HEK293 (cell line): Measurements from ENCODE around the gene E2F4.
A peak's percentile ranks its signal among the peaks of the same experiment; 100 is the strongest.

ENCODE experiments used
- CTCF ChIA-PET: fragments of 350-600 bp; formaldehyde crosslinking; extraction: SDS; loops from one replicate; lab custom pipeline; 2021; ENCODE audit warnings: antibody characterized with exemption; lab: Yijun Ruan, JAX
- POLR2A ChIA-PET: fragments of 300-600 bp; formaldehyde crosslinking; extraction: SDS; loops from one replicate; lab custom pipeline; 2020; ENCODE audit warnings: antibody characterized with exemption, inconsistent platforms; lab: Yijun Ruan, JAX
- H3K27ac ChIP-seq: fragments of 200-500 bp; sonication (Bioruptor generic); 2 replicates; pipeline ENCODE4 v1.5.1; 2014; ENCODE audit warnings: low read depth, low read length, control low read depth, inconsistent platforms; ENCODE audit errors: extremely low read depth
- H3K36me3 ChIP-seq, 2 experiments: fragments of 200-500 bp in 1 of 2; sonication (Bioruptor generic) in 1 of 2; 1 replicate in 1 of 2; 2 replicates in 1 of 2; pipeline ENCODE4 v1.5.1; 2014 to 2017; ENCODE audit warnings: inconsistent platforms in 2 of 2, low read length in 2 of 2; ENCODE audit not compliant: control insufficient read depth in 2 of 2, insufficient read depth in 1 of 2
- H3K4me1 ChIP-seq: fragments of 200-500 bp; sonication (Bioruptor generic); 2 replicates; pipeline ENCODE4 v1.5.1; 2014; ENCODE audit warnings: mild to moderate bottlenecking, low read length, inconsistent platforms; ENCODE audit not compliant: control insufficient read depth, insufficient read depth
- H3K4me3 ChIP-seq: 2 replicates; pipeline ENCODE4 v1.5.1; 2011; ENCODE audit warnings: low read depth, mild to moderate bottlenecking, control low read depth, low read length, moderate library complexity
- H3K9me3 ChIP-seq: fragments of 200-500 bp; sonication (Bioruptor generic); 2 replicates; pipeline ENCODE4 v1.5.1; 2014; ENCODE audit warnings: low read depth, low read length, inconsistent platforms; ENCODE audit not compliant: control insufficient read depth, insufficient read depth
- GLI2 ChIP-seq: fragments of 450-650 bp; formaldehyde crosslinking; IDR thresholded peaks from 2 replicates; pipeline ENCODE4; 2017; ENCODE audit warnings: missing biosample characterization, missing genetic modification characterization, low read depth, borderline replicate concordance
- IKZF3 ChIP-seq: fragments of 450-650 bp; IDR thresholded peaks from 2 replicates; pipeline ENCODE4 v1.5.0; 2018; ENCODE audit warnings: missing biosample characterization, mild to moderate bottlenecking, missing genetic modification characterization, moderate library complexity
- PRDM10 ChIP-seq: fragments of 450-650 bp; formaldehyde crosslinking; IDR thresholded peaks from 2 replicates; pipeline ENCODE4 v1.5.1; 2016; ENCODE audit warnings: missing biosample characterization, missing genetic modification characterization
- SCRT1 ChIP-seq: fragments of 450-650 bp; formaldehyde crosslinking; IDR thresholded peaks from 2 replicates; pipeline ENCODE4 v1.5.1; 2016; ENCODE audit warnings: missing biosample characterization, missing genetic modification characterization, borderline replicate concordance
- SCRT2 ChIP-seq: fragments of 450-650 bp; formaldehyde crosslinking; IDR thresholded peaks from 2 replicates; pipeline ENCODE4 v1.5.1; 2016; ENCODE audit warnings: missing biosample characterization, missing genetic modification characterization
- TRIM28 ChIP-seq: IDR thresholded peaks from 2 replicates; pipeline ENCODE4 v1.6.1; 2011; ENCODE audit warnings: low read length, control low read depth, borderline replicate concordance
- ZNF132 ChIP-seq: fragments of 450-650 bp; formaldehyde crosslinking; IDR thresholded peaks from 2 replicates; pipeline ENCODE4 v1.5.1; 2017; ENCODE audit warnings: missing biosample characterization, missing genetic modification characterization, borderline replicate concordance
- ZNF16 ChIP-seq: fragments of 450-650 bp; formaldehyde crosslinking; IDR thresholded peaks from 2 replicates; pipeline ENCODE4 v1.5.1; 2016; ENCODE audit warnings: low read depth, missing biosample characterization, missing genetic modification characterization
- ZNF169 ChIP-seq: fragments of 450-650 bp; formaldehyde crosslinking; IDR thresholded peaks from 2 replicates; pipeline ENCODE4 v1.5.1; 2016; ENCODE audit warnings: missing biosample characterization, missing genetic modification characterization
- ZNF248 ChIP-seq: fragments of 450-650 bp; formaldehyde crosslinking; IDR thresholded peaks from 2 replicates; pipeline ENCODE4 v1.5.1; 2017; ENCODE audit warnings: missing biosample characterization, missing genetic modification characterization
- ZNF362 ChIP-seq: fragments of 450-650 bp; formaldehyde crosslinking; IDR thresholded peaks from 2 replicates; pipeline ENCODE4 v1.5.1; 2016; ENCODE audit warnings: missing biosample characterization, missing genetic modification characterization
- ZNF501 ChIP-seq: fragments of 450-650 bp; formaldehyde crosslinking; IDR thresholded peaks from 2 replicates; pipeline ENCODE4 v1.5.1; 2016; ENCODE audit warnings: missing biosample characterization, missing genetic modification characterization
- ZNF514 ChIP-seq: fragments of 450-650 bp; formaldehyde crosslinking; IDR thresholded peaks from 2 replicates; pipeline ENCODE4 v1.5.1; 2016; ENCODE audit warnings: missing biosample characterization, missing genetic modification characterization
- ZNF529 ChIP-seq: fragments of 450-650 bp; formaldehyde crosslinking; IDR thresholded peaks from 2 replicates; pipeline ENCODE4 v1.5.1; 2017; ENCODE audit warnings: missing genetic modification characterization, missing biosample characterization; ENCODE audit not compliant: insufficient replicate concordance
- ZNF530 ChIP-seq: fragments of 450-650 bp; formaldehyde crosslinking; IDR thresholded peaks from 2 replicates; pipeline ENCODE4 v1.5.1; 2016; ENCODE audit warnings: low read depth, missing biosample characterization, missing genetic modification characterization
- ZNF610 ChIP-seq: fragments of 450-650 bp; formaldehyde crosslinking; IDR thresholded peaks from 2 replicates; pipeline ENCODE4 v1.5.1; 2016; ENCODE audit warnings: missing biosample characterization, missing genetic modification characterization, borderline replicate concordance
- ZNF623 ChIP-seq: fragments of 450-650 bp; formaldehyde crosslinking; IDR thresholded peaks from 2 replicates; pipeline ENCODE4 v1.5.1; 2016; ENCODE audit warnings: missing biosample characterization, missing genetic modification characterization
- ZNF777 ChIP-seq: fragments of 450-650 bp; formaldehyde crosslinking; IDR thresholded peaks from 2 replicates; pipeline ENCODE4 v1.5.1; 2017; ENCODE audit warnings: missing biosample characterization, missing genetic modification characterization, borderline replicate concordance
- ZNF792 ChIP-seq: fragments of 450-650 bp; formaldehyde crosslinking; IDR thresholded peaks from 2 replicates; pipeline ENCODE4 v1.5.1; 2016; ENCODE audit warnings: missing biosample characterization, missing genetic modification characterization
- ZSCAN23 ChIP-seq: fragments of 450-650 bp; formaldehyde crosslinking; IDR thresholded peaks from 2 replicates; pipeline ENCODE4 v1.5.1; 2016; ENCODE audit warnings: missing biosample characterization, missing genetic modification characterization
- TF ChIP-seq, protein P1 (sequence below): fragments of 450-650 bp; formaldehyde crosslinking; IDR thresholded peaks from 2 replicates; pipeline ENCODE4 v1.5.1; 2017; ENCODE audit warnings: missing biosample characterization, missing genetic modification characterization

Gene E2F4

GRCh38 chr16:67202956-67203493 lies 11.1 kb downstream of the E2F4 start:
- ChIA-PET POLR2A (interaction anchor here (1.2 kb wide), 1 partner anchor 22 kb away, joined by 6 read pairs; no protein-coding TSS in a partner anchor), CTCF (no interaction called here)
- H3K4me1 ChIP-seq: no peaks in the 10 kb centered on the region
- H3K9me3 ChIP-seq: no peaks in the 10 kb centered on the region
- H3K36me3 ChIP-seq: peaks cover 0 to 65% of the 10 kb centered on the region in 2 experiments; a peak in 1 of 3 replicates
- no peak overlapping the region for H3K27ac ChIP-seq
- H3K4me3 ChIP-seq: no peak overlapping the region
- TF ChIP-seq ZNF169 (no peak), IKZF3 (tag by site-specific recombination) (no peak), TRIM28 (no peak), ZNF132 (no peak), ZNF777 (tag by site-specific recombination) (no peak), ZNF248 (no peak), SCRT2 (tag by site-specific recombination) (no peak), GLI2 (tag by site-specific recombination) (no peak), PRDM10 (no peak)

DNA sequence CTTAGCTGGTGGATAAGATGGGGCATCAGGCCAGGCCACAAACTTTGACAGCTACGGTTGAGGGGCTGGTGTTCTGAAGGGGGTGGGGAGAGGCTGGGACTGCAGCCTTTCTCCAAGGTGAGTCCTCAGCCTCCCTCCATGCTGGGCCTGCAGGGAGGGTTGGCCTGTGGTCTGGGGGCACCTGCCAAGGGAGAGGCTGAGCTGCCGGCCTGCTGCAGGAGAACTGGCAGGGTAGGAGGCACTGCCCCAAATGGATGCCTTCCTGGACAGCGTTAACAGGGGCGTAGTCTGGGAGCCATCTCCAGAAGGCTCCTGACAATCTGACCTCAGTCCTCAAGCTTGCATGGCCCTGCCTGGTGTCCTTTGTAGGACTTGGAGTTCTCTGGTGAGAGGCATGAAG lies 12.1 kb downstream of the E2F4 start:
- POLR2A ChIA-PET: interaction anchor here (1.3 kb wide), 1 partner anchor 10 kb away, joined by 3 read pairs; no protein-coding TSS in a partner anchor
- no peak overlapping the region for H3K4me3 ChIP-seq
- H3K27ac ChIP-seq: no peak overlapping the region
- no peaks in the 10 kb centered on the region for H3K4me1 ChIP-seq
- H3K36me3 ChIP-seq: peaks cover 0 to 56% of the 10 kb centered on the region in 2 experiments; a peak in 1 of 3 replicates
- CTCF ChIA-PET: interaction anchor here (0.8 kb wide), 1 partner anchor 308 kb away, joined by 3 read pairs; no protein-coding TSS in a partner anchor
- no peak for TF ChIP-seq ZNF623 (tag by site-specific recombination)
- no peak for TF ChIP-seq ZNF530
- TF ChIP-seq ZNF501 (tag by site-specific recombination): no peak
- no peak for TF ChIP-seq ZSCAN23 (tag by site-specific recombination)
- no peak for TF ChIP-seq ZNF514
- TF ChIP-seq ZNF610 (tag by site-specific recombination): no peak
- TF ChIP-seq, protein P1, sequence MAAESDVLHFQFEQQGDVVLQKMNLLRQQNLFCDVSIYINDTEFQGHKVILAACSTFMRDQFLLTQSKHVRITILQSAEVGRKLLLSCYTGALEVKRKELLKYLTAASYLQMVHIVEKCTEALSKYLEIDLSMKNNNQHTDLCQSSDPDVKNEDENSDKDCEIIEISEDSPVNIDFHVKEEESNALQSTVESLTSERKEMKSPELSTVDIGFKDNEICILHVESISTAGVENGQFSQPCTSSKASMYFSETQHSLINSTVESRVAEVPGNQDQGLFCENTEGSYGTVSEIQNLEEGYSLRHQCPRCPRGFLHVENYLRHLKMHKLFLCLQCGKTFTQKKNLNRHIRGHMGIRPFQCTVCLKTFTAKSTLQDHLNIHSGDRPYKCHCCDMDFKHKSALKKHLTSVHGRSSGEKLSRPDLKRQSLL (tag by site-specific recombination): no peak
- H3K9me3 ChIP-seq: no peaks in the 10 kb centered on the region

GRCh38 chr16:67206129-67206837 lies 14.3 kb downstream of the E2F4 start:
- Histone ChIP-seq H3K9me3 (no peaks in the 10 kb centered on the region), H3K4me3 (no peak overlapping the region), H3K27ac (no peak overlapping the region), H3K36me3 (peaks cover 0 to 44% of the 10 kb centered on the region in 2 experiments; a peak in 1 of 3 replicates), H3K4me1 (no peaks in the 10 kb centered on the region)
- ChIA-PET CTCF (no interaction called here), POLR2A (interaction anchor here (3.2 kb wide), 1 partner anchor 8 kb away, joined by 11 read pairs; the partner anchor contains the start of gene ELMO3)
- TF ChIP-seq ZNF529 (tag by site-specific recombination) (no peak), SCRT2 (tag by site-specific recombination) (peak; percentile 49; the same call in 1 of the 2 replicates), ZNF792 (tag by site-specific recombination) (no peak), SCRT1 (tag by site-specific recombination) (peak; percentile 54; the same call in 1 of the 2 replicates), ZNF362 (tag by site-specific recombination) (no peak), ZNF16 (tag by site-specific recombination) (no peak)
